Right atrium auricular region (tissue), 2 donors: ENCODE results near the gene JMJD4. TPM values are rescaled to one million over a fixed set of nuclear protein-coding genes. Genes with fewer than 3 reads are reported as not detected.

Experiments
- DNase-seq: peaks from one replicate; pipeline ENCODE4 v3.0.0-alpha.2; 2019; ENCODE audit warnings: low spot score
- H3K27ac ChIP-seq, 2 donors: fragments of 200-600 bp; sonication (generic); 1 replicate in 1 of 2; 2 replicates in 1 of 2; pipeline ENCODE4 v1.5.1; 2016 to 2019
- H3K27me3 ChIP-seq, 2 donors: fragments of 200-600 bp; sonication (generic); one replicate each; pipeline versions ENCODE4 v1.5.1 to v1.6.0; 2017 to 2019
- H3K36me3 ChIP-seq: fragments of 200-600 bp; sonication (generic); one replicate; pipeline ENCODE4 v1.5.1; 2016
- H3K4me1 ChIP-seq, 2 donors: fragments of 200-600 bp; sonication (generic); one replicate each; pipeline versions ENCODE4 v1.5.1 to v1.6.0; 2017 to 2019
- H3K4me3 ChIP-seq, 2 donors: fragments of 200-600 bp; sonication (generic); 1 replicate in 1 of 2; 2 replicates in 1 of 2; pipeline ENCODE4 v1.5.1; 2017 to 2019; ENCODE audit warnings: mild to moderate bottlenecking in 1 of 2, moderate library complexity in 1 of 2
- H3K9me3 ChIP-seq, 2 donors: fragments of 200-600 bp; sonication (generic); one replicate each; pipeline ENCODE4 v1.5.1; 2019
- total RNA-seq, 2 donors: library from RNA; depleted of rRNA; stranded (reverse); fragments of >200 nt; gene quantifications; one replicate each; pipeline ENCODE4 v1.1.0, GENCODE V29; 2016
- TF ChIP-seq, protein P1 (sequence below), 2 donors: fragments of 200-600 bp; sonication (generic); IDR thresholded peaks; one replicate each; pipeline ENCODE4 v1.5.1; 2019; ENCODE audit warnings: antibody characterized with exemption in 2 of 2

The JMJD4 gene
- total RNA-seq, 2 donors from 2014 or later = 11.0 to 11.1 TPM

DNA sequence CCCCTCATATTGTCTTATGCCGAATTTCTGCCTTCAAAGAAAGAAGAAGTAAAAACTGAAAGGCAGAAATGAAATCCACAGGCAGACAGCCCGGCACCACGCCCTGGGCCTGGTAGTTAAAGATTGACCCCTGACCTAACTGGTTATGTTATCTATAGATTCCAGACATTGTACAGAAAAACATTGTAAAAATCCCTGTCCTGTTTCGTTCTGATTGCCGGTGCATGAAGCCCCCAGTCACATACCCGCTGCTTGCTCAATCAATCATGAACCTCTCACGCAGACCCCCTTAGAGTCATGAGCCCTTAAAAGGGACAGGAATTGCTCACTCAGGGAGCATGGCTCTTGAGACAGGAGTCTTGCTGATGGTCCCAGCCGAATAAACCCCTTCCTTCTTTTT lies 49.3 kb downstream of the JMJD4 start:
- peaks cover 0 to 41% of the 10 kb centered on the region in 2 donors for H3K9me3 ChIP-seq
- TF ChIP-seq, protein P1, sequence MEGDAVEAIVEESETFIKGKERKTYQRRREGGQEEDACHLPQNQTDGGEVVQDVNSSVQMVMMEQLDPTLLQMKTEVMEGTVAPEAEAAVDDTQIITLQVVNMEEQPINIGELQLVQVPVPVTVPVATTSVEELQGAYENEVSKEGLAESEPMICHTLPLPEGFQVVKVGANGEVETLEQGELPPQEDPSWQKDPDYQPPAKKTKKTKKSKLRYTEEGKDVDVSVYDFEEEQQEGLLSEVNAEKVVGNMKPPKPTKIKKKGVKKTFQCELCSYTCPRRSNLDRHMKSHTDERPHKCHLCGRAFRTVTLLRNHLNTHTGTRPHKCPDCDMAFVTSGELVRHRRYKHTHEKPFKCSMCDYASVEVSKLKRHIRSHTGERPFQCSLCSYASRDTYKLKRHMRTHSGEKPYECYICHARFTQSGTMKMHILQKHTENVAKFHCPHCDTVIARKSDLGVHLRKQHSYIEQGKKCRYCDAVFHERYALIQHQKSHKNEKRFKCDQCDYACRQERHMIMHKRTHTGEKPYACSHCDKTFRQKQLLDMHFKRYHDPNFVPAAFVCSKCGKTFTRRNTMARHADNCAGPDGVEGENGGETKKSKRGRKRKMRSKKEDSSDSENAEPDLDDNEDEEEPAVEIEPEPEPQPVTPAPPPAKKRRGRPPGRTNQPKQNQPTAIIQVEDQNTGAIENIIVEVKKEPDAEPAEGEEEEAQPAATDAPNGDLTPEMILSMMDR (IDR thresholded peaks at IDR 0.05) = no peak

More for the DNA sequence above, 49.3 kb downstream of the JMJD4 start:
- Histone ChIP-seq H3K27ac (no peak overlapping the region), H3K4me3 (no peak overlapping the region), H3K4me1 (no peaks in the 10 kb centered on the region), H3K36me3 (no peaks in the 10 kb centered on the region), H3K27me3 (no peaks in the 10 kb centered on the region)
- no peak for DNase-seq

Other genes starting within 250 kb of the JMJD4 start
- 1 to 10 TPM; 2.7 to 3.3 TPM for gene ZNF678, start 171.7 kb downstream of the JMJD4 start, total RNA-seq
- 100 to 1,000 TPM in 1 of 2 donors, 10 to 100 TPM in 1; 39.1 to 102 TPM for gene SNAP47, start 133 bp upstream of the JMJD4 start, total RNA-seq
- gene PRSS38, start 80.4 kb upstream of the JMJD4 start, total RNA-seq = not detected
- 1 to 10 TPM in 1 of 2 donors, under 1 TPM in 1; 0.78 to 2.2 TPM for gene WNT9A, start 212.6 kb upstream of the JMJD4 start, total RNA-seq